Panc1 (cell line): ENCODE results near the gene CCDC192. TPM values are rescaled to one million over a fixed set of nuclear protein-coding genes. Genes with fewer than 3 reads are reported as not detected.

ENCODE experiments used
- ATAC-seq: fragments of 200-7000 bp; cut with Tn5 transposase; 2 replicates; pipeline ENCODE4 v1.9.1; 2020; ENCODE audit warnings: mild to moderate bottlenecking, moderate library complexity
- BruUV-seq: library from RNA; stranded (reverse); fragments of 400-500 nt; replicated peaks from 2 replicates; lab custom pipeline; 2021; lab: Mats Ljungman, UMichigan
- CTCF ChIA-PET: fragments of 300-600 bp; sonication (Branson Sonifier 250); formaldehyde crosslinking; loops from one replicate; lab custom pipeline; 2022; ENCODE audit warnings: antibody characterized with exemption; lab: Charles Lee
- POLR2A ChIA-PET: fragments of 300-600 bp; sonication (Branson Sonifier 250); formaldehyde crosslinking; loops from one replicate; lab custom pipeline; 2022; ENCODE audit warnings: antibody characterized with exemption; lab: Charles Lee
- DNase-seq: peaks from one replicate; pipeline ENCODE4 v3.0.0-alpha.2; 2010; ENCODE audit warnings: low read depth, low spot score
- H3K27ac ChIP-seq: 2 replicates; pipeline ENCODE4 v1.5.1; 2011; ENCODE audit warnings: mild to moderate bottlenecking, low read length, inconsistent platforms
- H3K27me3 ChIP-seq: fragments of 200-500 bp; sonication (Bioruptor generic); 2 replicates; pipeline ENCODE4 v1.6.0; 2014; ENCODE audit warnings: low read length, inconsistent platforms; ENCODE audit not compliant: control insufficient read depth, insufficient read depth
- H3K36me3 ChIP-seq: fragments of 200-500 bp; sonication (Bioruptor generic); 2 replicates; pipeline ENCODE4 v1.5.1; 2014; ENCODE audit warnings: inconsistent platforms, mild to moderate bottlenecking, low read length, moderate library complexity; ENCODE audit not compliant: control insufficient read depth, insufficient read depth
- H3K4me1 ChIP-seq: 2 replicates; pipeline ENCODE4 v1.5.1; 2011; ENCODE audit warnings: inconsistent platforms, mild to moderate bottlenecking, low read length, moderate library complexity; ENCODE audit not compliant: control insufficient read depth, insufficient read depth
- H3K4me3 ChIP-seq, 2 experiments: 2 replicates each; pipeline ENCODE4 v1.5.1; 2011 to 2012; ENCODE audit warnings: low read depth in 2 of 2, low read length in 2 of 2, mild to moderate bottlenecking in 2 of 2, inconsistent platforms in 1 of 2, moderate library complexity in 1 of 2
- H3K9me3 ChIP-seq: fragments of 200-500 bp; sonication (Bioruptor generic); 2 replicates; pipeline ENCODE4 v1.5.1; 2014; ENCODE audit warnings: low read depth, mild to moderate bottlenecking, inconsistent platforms, low read length, moderate library complexity; ENCODE audit not compliant: control insufficient read depth, insufficient read depth
- CTCF ChIP-seq: fragments of 450-650 bp; IDR thresholded peaks from 2 replicates; pipeline ENCODE4 v1.5.1; 2017; ENCODE audit warnings: mild to moderate bottlenecking
- POLR2AphosphoS5 ChIP-seq: IDR thresholded peaks from 2 replicates; pipeline ENCODE4 v1.6.1; 2012; ENCODE audit warnings: mild to moderate bottlenecking, low read depth, low read length, moderate library complexity
- REST ChIP-seq, 2 experiments: IDR thresholded peaks; 2 replicates each; pipeline ENCODE4 v1.6.1; 2011 to 2012; ENCODE audit warnings: low read depth in 2 of 2, control low read depth in 1 of 2, low read length in 1 of 2, mild to moderate bottlenecking in 1 of 2, moderate library complexity in 1 of 2; ENCODE audit not compliant: insufficient read depth in 1 of 2
- SIN3A ChIP-seq: IDR thresholded peaks from 2 replicates; pipeline ENCODE4 v1.6.1; 2012; ENCODE audit warnings: low read depth, mild to moderate bottlenecking, low read length, moderate library complexity, borderline replicate concordance; ENCODE audit not compliant: insufficient read depth
- TCF7L2 ChIP-seq: IDR thresholded peaks from 2 replicates; pipeline ENCODE4 v1.6.1; 2011; ENCODE audit warnings: mild to moderate bottlenecking, low read depth, low read length, inconsistent platforms
- in situ Hi-C: cut with HindIII; loops from 2 replicates; pipeline ENCODE4 v1.10.0; 2016; ENCODE audit warnings: low sequenced_read_pairs, low pct_unique_long_range_greater_than_20kb
- intact Hi-C: fragments of 100-400 bp; cut with micrococcal nuclease; formaldehyde crosslinking; loops from one replicate; pipeline ENCODE4 v1.10.0; 2022; ENCODE audit not compliant: unreplicated experiment
- total RNA-seq: library from RNA; stranded (reverse); gene quantifications from one replicate; pipeline ENCODE4 v1.2.1, GENCODE V29; 2021; ENCODE audit not compliant: unreplicated experiment

Gene CCDC192
- total RNA-seq, 1 experiment from 2014 or later = not detected

- Histone ChIP-seq H3K27ac (no peak overlapping the region), H3K4me3 (no peak overlapping the region), H3K9me3 (no peaks in the 10 kb centered on the region), H3K4me1 (no peaks in the 10 kb centered on the region), H3K36me3 (no peaks in the 10 kb centered on the region), H3K27me3 (no peaks in the 10 kb centered on the region)
- intact Hi-C loops (no loop called here), in situ Hi-C loops (no loop called here)
- no peak for TF ChIP-seq SIN3A
- TF ChIP-seq POLR2AphosphoS5 = no peak
- TF ChIP-seq TCF7L2 = no peak
- TF ChIP-seq CTCF = no peak
- TF ChIP-seq REST (IDR thresholded peaks at IDR 0.05; ENCODE audit: insufficient read depth in 1 of 2, low read depth in 2 of 2, low read length in 1 of 2) = no peak
- ChIA-PET CTCF (no interaction called here), POLR2A (no interaction called here)
- no TSS peak for BruUV-seq
- no peak for ATAC-seq
- DNase-seq = no peak
Observed at GRCh38 chr5:127810707-127811490, 107.7 kb downstream of the CCDC192 start.

GRCh38 chr5:127812570-127812969 lies 109.4 kb downstream of the CCDC192 start:
- no peaks in the 10 kb centered on the region for H3K4me1 ChIP-seq
- intact Hi-C loops (no loop called here), in situ Hi-C loops (no loop called here)
- CTCF ChIA-PET = no interaction called here
- no peaks in the 10 kb centered on the region for H3K9me3 ChIP-seq
- H3K27ac ChIP-seq = no peak overlapping the region
- no peak for TF ChIP-seq CTCF
- no peak for TF ChIP-seq REST (IDR thresholded peaks at IDR 0.05; ENCODE audit: insufficient read depth in 1 of 2, low read depth in 2 of 2, low read length in 1 of 2)
- no peak for TF ChIP-seq TCF7L2
- no peak for TF ChIP-seq POLR2AphosphoS5
- no peak for TF ChIP-seq SIN3A
- POLR2A ChIA-PET = no interaction called here
- no TSS peak for BruUV-seq
- no peaks in the 10 kb centered on the region for H3K27me3 ChIP-seq
- ATAC-seq = no peak
- H3K36me3 ChIP-seq = no peaks in the 10 kb centered on the region
- H3K4me3 ChIP-seq = no peak overlapping the region
- no peak for DNase-seq
